NCI-H1048 (cell line): ENCODE data around the gene TAL1.

Experiments used
- DNase-seq: peaks from one replicate; lab custom pipeline; 2025; lab: John Stamatoyannopoulos, UW

The TAL1 gene

GRCh38 chr1:47188791-47189785 lies 42.9 kb downstream of the TAL1 start:
- DNase-seq, result no peak

GRCh38 chr1:47187926-47188250 lies 44.1 kb downstream of the TAL1 start:
- no peak for DNase-seq

- DNase-seq, result no peak
Observed at GRCh38 chr1:47187231-47187925, 44.6 kb downstream of the TAL1 start.

GRCh38 chr1:47186267-47187185 lies 45.5 kb downstream of the TAL1 start:
- DNase-seq, result no peak

GRCh38 chr1:47184822-47185677 lies 47.0 kb downstream of the TAL1 start:
- DNase-seq, result no peak

- no peak for DNase-seq
Observed at GRCh38 chr1:47184090-47184821, 47.8 kb downstream of the TAL1 start.

- no peak for DNase-seq
Observed at GRCh38 chr1:47183308-47184089, 48.5 kb downstream of the TAL1 start.

GRCh38 chr1:47182676-47183235 lies 49.3 kb downstream of the TAL1 start:
- DNase-seq, result no peak

GRCh38 chr1:47181955-47182675 lies 49.9 kb downstream of the TAL1 start:
- no peak for DNase-seq

- DNase-seq, result no peak
Observed at GRCh38 chr1:47181095-47181954, 50.7 kb downstream of the TAL1 start.

GRCh38 chr1:47180603-47181094 lies 51.4 kb downstream of the TAL1 start:
- no peak for DNase-seq

GRCh38 chr1:47179988-47180563 lies 51.9 kb downstream of the TAL1 start:
- DNase-seq, result no peak

- peak; percentile 64 for DNase-seq
Observed at GRCh38 chr1:47179017-47179987, 52.7 kb downstream of the TAL1 start.

GRCh38 chr1:47178654-47179016 lies 53.4 kb downstream of the TAL1 start:
- no peak for DNase-seq

GRCh38 chr1:47178020-47178419 lies 54.0 kb downstream of the TAL1 start:
- DNase-seq, result no peak
